Measurements from ENCODE around the gene CD164. TPM values are rescaled to one million over a fixed set of nuclear protein-coding genes. Genes with fewer than 3 reads are reported as not detected.
A peak's percentile ranks its signal among the peaks of the same experiment; 100 is the strongest.

Gene CD164
- total and polyA plus RNA-seq, 8 donors = 53.6 to 147 (median 104) TPM

DNA sequence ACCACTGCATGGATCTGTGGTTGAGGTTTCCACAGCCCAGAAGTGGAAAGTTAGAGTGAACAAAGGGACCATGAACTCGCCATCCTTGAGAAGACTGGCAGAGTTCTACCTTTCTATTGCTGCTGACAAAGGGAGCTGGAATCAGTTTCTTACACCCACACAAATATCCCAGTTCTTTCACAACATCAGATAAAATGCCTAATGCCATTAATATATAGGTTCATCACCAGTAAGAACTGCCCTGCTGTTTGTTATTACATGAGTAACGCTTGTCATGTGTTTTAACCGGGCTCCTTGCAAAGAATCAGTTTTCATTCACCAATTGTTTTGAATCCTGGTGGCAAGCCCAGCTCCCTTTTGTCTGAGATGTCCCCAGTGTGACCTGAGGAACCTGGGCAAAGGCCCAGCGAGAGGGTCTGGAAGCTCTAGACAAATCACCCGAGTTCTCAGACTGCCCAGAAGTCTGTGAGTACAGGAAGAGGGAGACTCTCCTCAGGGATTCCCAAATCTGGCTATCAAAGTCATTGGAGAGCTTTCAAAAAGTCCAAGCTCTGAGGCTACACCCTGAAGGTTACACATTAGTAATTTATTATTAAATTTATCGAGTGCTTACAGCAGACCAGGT is 7.5 kb upstream of the CD164 start:
- Histone ChIP-seq H3K4me1 (peaks cover 0 to 6% (median 2%) of the 10 kb centered on the region in 3 donors), H3K36me3 (no peaks in the 10 kb centered on the region), H3K27me3 (no peaks in the 10 kb centered on the region), H3K9me3 (no peaks in the 10 kb centered on the region), H3K4me3 (no peak overlapping the region), H3K27ac (no peak overlapping the region)
- TF ChIP-seq, protein P1, sequence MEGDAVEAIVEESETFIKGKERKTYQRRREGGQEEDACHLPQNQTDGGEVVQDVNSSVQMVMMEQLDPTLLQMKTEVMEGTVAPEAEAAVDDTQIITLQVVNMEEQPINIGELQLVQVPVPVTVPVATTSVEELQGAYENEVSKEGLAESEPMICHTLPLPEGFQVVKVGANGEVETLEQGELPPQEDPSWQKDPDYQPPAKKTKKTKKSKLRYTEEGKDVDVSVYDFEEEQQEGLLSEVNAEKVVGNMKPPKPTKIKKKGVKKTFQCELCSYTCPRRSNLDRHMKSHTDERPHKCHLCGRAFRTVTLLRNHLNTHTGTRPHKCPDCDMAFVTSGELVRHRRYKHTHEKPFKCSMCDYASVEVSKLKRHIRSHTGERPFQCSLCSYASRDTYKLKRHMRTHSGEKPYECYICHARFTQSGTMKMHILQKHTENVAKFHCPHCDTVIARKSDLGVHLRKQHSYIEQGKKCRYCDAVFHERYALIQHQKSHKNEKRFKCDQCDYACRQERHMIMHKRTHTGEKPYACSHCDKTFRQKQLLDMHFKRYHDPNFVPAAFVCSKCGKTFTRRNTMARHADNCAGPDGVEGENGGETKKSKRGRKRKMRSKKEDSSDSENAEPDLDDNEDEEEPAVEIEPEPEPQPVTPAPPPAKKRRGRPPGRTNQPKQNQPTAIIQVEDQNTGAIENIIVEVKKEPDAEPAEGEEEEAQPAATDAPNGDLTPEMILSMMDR (IDR thresholded peaks at IDR 0.05) = no peak
- ATAC-seq = no peak
- DNase-seq = no peak
- intact Hi-C loops (cut with DNase I) = loop anchor here in 2 of 3 donors (5.0 to 10.0 kb wide), 2 partner anchors 202 to 205 kb away; no protein-coding TSS in a partner anchor
- WGBS, 2 donors = 86 to 94% methylated on average over 6 of the region's 6 CpGs
- no peak for FAIRE-seq

GRCh38 chr6:109388265-109388664 is 6.0 kb upstream of the CD164 start:
- H3K27me3 ChIP-seq = no peaks in the 10 kb centered on the region
- 84 to 94% methylated on average over 1 of the region's 1 CpG for WGBS, 2 donors
- DNase-seq (no peak), ATAC-seq (no peak), FAIRE-seq (no peak)
- no peaks in the 10 kb centered on the region for H3K9me3 ChIP-seq
- H3K27ac ChIP-seq = no peak overlapping the region
- TF ChIP-seq, protein P1 (IDR thresholded peaks at IDR 0.05) = no peak
- intact Hi-C loops (cut with DNase I) = loop anchor here in 1 of 3 donors (5.0 kb wide), 1 partner anchor 201 kb away; no protein-coding TSS in a partner anchor
- H3K4me1 ChIP-seq = peaks cover 5 to 16% (median 7%) of the 10 kb centered on the region in 3 donors
- H3K4me3 ChIP-seq = no peak overlapping the region
- H3K36me3 ChIP-seq = no peaks in the 10 kb centered on the region

DNA sequence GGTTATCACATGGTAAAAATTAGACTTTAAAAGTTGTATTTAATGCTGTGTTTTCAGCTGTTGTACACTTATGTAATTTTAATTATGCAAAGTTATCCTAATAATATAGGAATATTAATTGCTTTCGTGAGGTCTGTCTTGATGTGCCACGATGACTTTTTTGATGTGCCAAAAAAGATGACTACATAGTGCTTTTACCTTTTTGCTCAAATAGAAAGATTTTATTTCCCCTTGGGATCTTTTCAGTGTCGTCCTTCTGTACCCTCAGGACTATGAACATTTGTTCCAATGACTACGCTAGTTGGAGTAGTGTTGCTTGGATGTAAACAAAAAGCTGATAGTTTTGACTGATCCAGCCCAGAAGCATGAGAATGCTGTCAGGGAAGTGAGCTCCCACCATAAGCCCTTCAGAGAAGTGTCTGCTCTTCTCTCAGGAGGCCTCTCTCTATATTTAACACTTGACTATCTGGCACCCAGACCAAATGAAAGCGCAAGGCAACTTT is 1.2 kb upstream of the CD164 start:
- no peaks in the 10 kb centered on the region for H3K36me3 ChIP-seq
- no peaks in the 10 kb centered on the region for H3K9me3 ChIP-seq
- DNase-seq (no peak), ATAC-seq (no peak), FAIRE-seq (no peak)
- peaks cover 5 to 24% (median 19%) of the 10 kb centered on the region in 3 donors for H3K4me1 ChIP-seq
- WGBS, 2 donors = 1 to 6% methylated on average over 5 of the region's 5 CpGs
- intact Hi-C loops (cut with DNase I) = no loop called here
- TF ChIP-seq, protein P1 (IDR thresholded peaks at IDR 0.05) = peak in 1 of 4 donors; percentile 2
- peak overlapping the region; percentile 98 to 100 (median 100) for H3K27ac ChIP-seq
- peak overlapping the region in 3 of 4 donors; percentile 83 to 97 (median 84) for H3K4me3 ChIP-seq
- H3K27me3 ChIP-seq = no peaks in the 10 kb centered on the region

- ATAC-seq = peak; percentile 83 to 91 (median 86)
- TF ChIP-seq, protein P1 (IDR thresholded peaks at IDR 0.05) = peak in 3 of 4 donors; percentile 21 to 27 (median 22)
- H3K27ac ChIP-seq = peak overlapping the region; percentile 98 to 100 (median 100)
- peak overlapping the region; percentile 68 to 97 (median 84) for H3K4me3 ChIP-seq
- DNase-seq = peak; percentile 89 to 93 (median 92)
- H3K9me3 ChIP-seq = no peaks in the 10 kb centered on the region
- H3K36me3 ChIP-seq = no peaks in the 10 kb centered on the region
- peak; percentile 87 for FAIRE-seq
- 0% methylated on average over 42 of the region's 42 CpGs for WGBS, 2 donors
- H3K4me1 ChIP-seq = peaks cover 5 to 24% (median 19%) of the 10 kb centered on the region in 3 donors
- intact Hi-C loops (cut with DNase I) = no loop called here
- H3K27me3 ChIP-seq = no peaks in the 10 kb centered on the region
Measured at GRCh38 chr6:109382576-109383437, 540 bp upstream of the CD164 start.
